Vagina (tissue), 2 donors: ENCODE data around the gene RYK. TPM values are rescaled to one million over a fixed set of nuclear protein-coding genes. Genes with fewer than 3 reads are reported as not detected.

Experiments used
- DNase-seq, 2 donors: peaks; one replicate each; pipeline ENCODE4 v3.0.0-alpha.2; 2017; ENCODE audit errors: extremely low spot score in 2 of 2
- H3K27ac ChIP-seq: fragments of 200-600 bp; sonication (generic); one replicate; pipeline ENCODE4 v1.5.1; 2019
- H3K27me3 ChIP-seq: fragments of 200-600 bp; sonication (generic); one replicate; pipeline ENCODE4 v1.5.1; 2019
- H3K36me3 ChIP-seq, 2 donors: fragments of 200-600 bp; sonication (generic); one replicate each; pipeline ENCODE4 v1.5.1; 2017 to 2019
- H3K4me1 ChIP-seq: fragments of 200-600 bp; sonication (generic); one replicate; pipeline ENCODE4 v1.5.1; 2019
- H3K4me3 ChIP-seq, 2 donors: fragments of 200-600 bp; sonication (generic); 1 replicate in 1 of 2; 2 replicates in 1 of 2; pipeline ENCODE4 v1.5.1; 2016 to 2019
- H3K9me3 ChIP-seq: fragments of 200-600 bp; sonication (generic); one replicate; pipeline ENCODE4 v1.5.1; 2019
- POLR2A ChIP-seq, 2 donors: fragments of 450-650 bp; IDR thresholded peaks; one replicate each; pipeline ENCODE4 v1.6.1; 2017; ENCODE audit warnings: antibody characterized with exemption in 2 of 2, mild to moderate bottlenecking in 2 of 2, moderate library complexity in 2 of 2
- POLR2AphosphoS5 ChIP-seq, 2 donors: sonication (generic); formaldehyde crosslinking; IDR thresholded peaks; one replicate each; pipeline ENCODE4 v1.9.0; 2017; ENCODE audit warnings: antibody characterized with exemption in 2 of 2, mild to moderate bottlenecking in 2 of 2, low read depth in 1 of 2; ENCODE audit not compliant: insufficient read depth in 1 of 2
- intact Hi-C: fragments of 100-400 bp; cut with DNase I; formaldehyde crosslinking; loops from one replicate; pipeline ENCODE4 v1.15.1; 2023
- total RNA-seq: library from RNA; depleted of rRNA; stranded (reverse); fragments of >200 nt; gene quantifications from one replicate; pipeline ENCODE4 v1.2.3, GENCODE V29; 2016
- TF ChIP-seq, protein P1 (sequence below), 3 experiments: fragments of 450-650 bp in 2 of 3; fragments of 200-600 bp in 1 of 3; sonication (generic) in 1 of 3; IDR thresholded peaks; one replicate each; pipeline ENCODE4 v1.5.1; 2017 to 2019; ENCODE audit warnings: antibody characterized with exemption in 3 of 3, mild to moderate bottlenecking in 2 of 3, moderate library complexity in 2 of 3

Gene RYK
- total RNA-seq, 1 donor from 2014 or later: 102 TPM

GRCh38 chr3:134114726-134115125 is 135.9 kb downstream of the RYK start:
- Histone ChIP-seq H3K27ac (no peak overlapping the region), H3K9me3 (no peaks in the 10 kb centered on the region), H3K4me3 (no peak overlapping the region), H3K36me3 (no peaks in the 10 kb centered on the region), H3K4me1 (no peaks in the 10 kb centered on the region), H3K27me3 (no peaks in the 10 kb centered on the region)
- DNase-seq: no peak
- no peak for TF ChIP-seq POLR2A (IDR thresholded peaks at IDR 0.05)
- TF ChIP-seq POLR2AphosphoS5 (IDR thresholded peaks at IDR 0.05; ENCODE audit: insufficient read depth in 1 of 2, low read depth in 1 of 2): no peak
- TF ChIP-seq, protein P1, sequence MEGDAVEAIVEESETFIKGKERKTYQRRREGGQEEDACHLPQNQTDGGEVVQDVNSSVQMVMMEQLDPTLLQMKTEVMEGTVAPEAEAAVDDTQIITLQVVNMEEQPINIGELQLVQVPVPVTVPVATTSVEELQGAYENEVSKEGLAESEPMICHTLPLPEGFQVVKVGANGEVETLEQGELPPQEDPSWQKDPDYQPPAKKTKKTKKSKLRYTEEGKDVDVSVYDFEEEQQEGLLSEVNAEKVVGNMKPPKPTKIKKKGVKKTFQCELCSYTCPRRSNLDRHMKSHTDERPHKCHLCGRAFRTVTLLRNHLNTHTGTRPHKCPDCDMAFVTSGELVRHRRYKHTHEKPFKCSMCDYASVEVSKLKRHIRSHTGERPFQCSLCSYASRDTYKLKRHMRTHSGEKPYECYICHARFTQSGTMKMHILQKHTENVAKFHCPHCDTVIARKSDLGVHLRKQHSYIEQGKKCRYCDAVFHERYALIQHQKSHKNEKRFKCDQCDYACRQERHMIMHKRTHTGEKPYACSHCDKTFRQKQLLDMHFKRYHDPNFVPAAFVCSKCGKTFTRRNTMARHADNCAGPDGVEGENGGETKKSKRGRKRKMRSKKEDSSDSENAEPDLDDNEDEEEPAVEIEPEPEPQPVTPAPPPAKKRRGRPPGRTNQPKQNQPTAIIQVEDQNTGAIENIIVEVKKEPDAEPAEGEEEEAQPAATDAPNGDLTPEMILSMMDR (IDR thresholded peaks at IDR 0.05): no peak
- intact Hi-C loops: no loop called here

DNA sequence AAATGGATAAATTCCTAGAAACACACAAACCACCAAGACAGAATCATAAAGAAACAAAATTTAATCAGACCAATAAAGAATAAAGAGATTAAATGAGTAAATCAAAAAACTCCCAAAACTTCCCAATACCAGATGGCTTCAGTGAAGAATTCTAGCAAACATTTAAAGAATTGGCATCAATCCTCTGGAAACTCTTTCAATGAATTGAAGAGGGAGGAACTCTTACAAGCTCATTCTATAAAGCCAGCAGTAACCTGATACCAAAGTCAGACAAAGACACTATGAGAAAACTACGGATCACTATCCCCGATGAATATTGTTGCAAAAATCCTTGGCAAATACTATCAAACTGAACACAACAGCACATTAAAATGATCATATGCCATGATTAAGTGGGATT is 139.0 kb downstream of the RYK start:
- intact Hi-C loops: no loop called here
- Histone ChIP-seq H3K4me1 (no peaks in the 10 kb centered on the region), H3K9me3 (no peaks in the 10 kb centered on the region), H3K36me3 (no peaks in the 10 kb centered on the region), H3K27me3 (no peaks in the 10 kb centered on the region), H3K4me3 (no peak overlapping the region), H3K27ac (no peak overlapping the region)
- TF ChIP-seq POLR2AphosphoS5 (IDR thresholded peaks at IDR 0.05; ENCODE audit: insufficient read depth in 1 of 2, low read depth in 1 of 2) (no peak), POLR2A (IDR thresholded peaks at IDR 0.05) (no peak)
- TF ChIP-seq, protein P1 (IDR thresholded peaks at IDR 0.05): no peak
- no peak for DNase-seq

- no peak for DNase-seq
- Histone ChIP-seq H3K27me3 (no peaks in the 10 kb centered on the region), H3K4me1 (no peaks in the 10 kb centered on the region), H3K4me3 (no peak overlapping the region), H3K9me3 (no peaks in the 10 kb centered on the region), H3K27ac (no peak overlapping the region), H3K36me3 (no peaks in the 10 kb centered on the region)
- intact Hi-C loops: no loop called here
- TF ChIP-seq POLR2A (IDR thresholded peaks at IDR 0.05) (no peak), POLR2AphosphoS5 (IDR thresholded peaks at IDR 0.05; ENCODE audit: insufficient read depth in 1 of 2, low read depth in 1 of 2) (no peak)
- TF ChIP-seq, protein P1 (IDR thresholded peaks at IDR 0.05): no peak
These were observed 139.7 kb downstream of the RYK start for GRCh38 chr3:134110963-134111362.

Other genes starting within 250 kb of the RYK start
- gene SLCO2A1, start 220.9 kb downstream of the RYK start, total RNA-seq: 40.3 TPM
- gene AMOTL2, start 123.6 kb upstream of the RYK start, total RNA-seq: 60.6 TPM
- gene ANAPC13, start 235.1 kb upstream of the RYK start, total RNA-seq: 24.1 TPM
- gene CEP63, start 235.2 kb upstream of the RYK start, total RNA-seq: 12.5 TPM